ENCODE measurements around the gene C10orf90. TPM values are rescaled to one million over a fixed set of nuclear protein-coding genes. Genes with fewer than 3 reads are reported as not detected.

The C10orf90 gene
- total and polyA plus RNA-seq, 7 donors, result 0.03 to 1.1 (median 0.33) TPM; not detected in 4

DNA sequence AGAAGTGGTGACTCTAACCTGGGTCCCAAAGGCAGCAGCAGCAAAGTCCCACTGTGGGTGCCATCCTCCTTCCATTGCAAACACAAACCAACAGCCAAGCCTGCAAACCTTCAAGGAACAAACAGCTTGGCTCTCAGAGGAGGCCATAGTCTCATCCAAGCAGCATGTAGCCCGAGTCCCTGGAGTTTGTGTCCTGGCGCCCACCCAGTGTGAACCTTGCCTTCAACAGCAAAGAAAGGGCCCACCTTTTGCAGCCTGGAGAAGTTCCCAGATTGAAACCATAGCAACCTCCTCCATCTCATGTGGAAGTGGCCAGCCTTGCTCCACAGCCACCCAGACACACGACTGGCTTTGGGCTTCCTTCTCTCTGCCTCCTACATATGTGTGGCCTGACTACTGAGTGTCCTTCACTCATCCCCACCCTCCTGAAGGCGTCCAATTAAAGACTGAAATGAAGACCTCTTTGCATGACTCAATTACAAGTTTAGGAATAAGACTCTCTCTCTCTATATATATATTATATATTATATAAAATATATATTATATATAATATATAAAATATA is 106.1 kb downstream of the C10orf90 start:
- Histone ChIP-seq H3K27me3 (no peaks in the 10 kb centered on the region), H3K9me3 (no peaks in the 10 kb centered on the region), H3K4me3 (no peak overlapping the region), H3K27ac (no peak overlapping the region), H3K4me1 (peaks cover 0 to 4% (median 0%) of the 10 kb centered on the region in 4 donors), H3K36me3 (no peaks in the 10 kb centered on the region)
- TF ChIP-seq POLR2A (IDR thresholded peaks at IDR 0.05) (no peak), POLR2AphosphoS5 (IDR thresholded peaks at IDR 0.05) (no peak), EP300 (IDR thresholded peaks at IDR 0.05) (no peak)
- TF ChIP-seq, protein P1, sequence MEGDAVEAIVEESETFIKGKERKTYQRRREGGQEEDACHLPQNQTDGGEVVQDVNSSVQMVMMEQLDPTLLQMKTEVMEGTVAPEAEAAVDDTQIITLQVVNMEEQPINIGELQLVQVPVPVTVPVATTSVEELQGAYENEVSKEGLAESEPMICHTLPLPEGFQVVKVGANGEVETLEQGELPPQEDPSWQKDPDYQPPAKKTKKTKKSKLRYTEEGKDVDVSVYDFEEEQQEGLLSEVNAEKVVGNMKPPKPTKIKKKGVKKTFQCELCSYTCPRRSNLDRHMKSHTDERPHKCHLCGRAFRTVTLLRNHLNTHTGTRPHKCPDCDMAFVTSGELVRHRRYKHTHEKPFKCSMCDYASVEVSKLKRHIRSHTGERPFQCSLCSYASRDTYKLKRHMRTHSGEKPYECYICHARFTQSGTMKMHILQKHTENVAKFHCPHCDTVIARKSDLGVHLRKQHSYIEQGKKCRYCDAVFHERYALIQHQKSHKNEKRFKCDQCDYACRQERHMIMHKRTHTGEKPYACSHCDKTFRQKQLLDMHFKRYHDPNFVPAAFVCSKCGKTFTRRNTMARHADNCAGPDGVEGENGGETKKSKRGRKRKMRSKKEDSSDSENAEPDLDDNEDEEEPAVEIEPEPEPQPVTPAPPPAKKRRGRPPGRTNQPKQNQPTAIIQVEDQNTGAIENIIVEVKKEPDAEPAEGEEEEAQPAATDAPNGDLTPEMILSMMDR (IDR thresholded peaks at IDR 0.05), result no peak
- WGBS, 2 donors, result 73 to 78% methylated on average over 4 of the region's 4 CpGs
- DNase-seq, result no peak
- intact Hi-C loops (cut with DNase I), result no loop called here

DNA sequence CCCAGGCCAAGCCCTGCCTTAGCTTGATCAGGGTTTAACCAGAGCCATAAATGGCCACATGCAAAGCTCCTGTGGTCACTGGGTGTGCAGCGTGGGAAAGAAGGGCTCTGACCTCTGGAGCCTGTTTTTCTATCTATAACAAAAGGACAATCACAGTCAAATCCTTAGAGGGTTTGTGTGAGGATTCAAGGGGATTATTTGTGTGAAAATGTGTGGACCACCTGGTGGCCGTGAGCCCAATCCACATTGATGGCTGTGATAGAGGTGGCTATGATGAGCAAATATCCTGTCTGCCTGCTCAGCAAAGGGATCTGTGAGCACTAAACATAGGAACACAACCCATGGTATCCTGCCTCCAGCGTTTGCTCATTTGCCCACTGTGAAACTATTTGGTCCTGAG is 107.1 kb downstream of the C10orf90 start:
- no peak overlapping the region for H3K4me3 ChIP-seq
- H3K9me3 ChIP-seq, result no peaks in the 10 kb centered on the region
- DNase-seq, result no peak
- WGBS, 2 donors, result 53 to 83% methylated on average over 3 of the region's 3 CpGs
- H3K27me3 ChIP-seq, result no peaks in the 10 kb centered on the region
- peaks cover 0 to 4% (median 0%) of the 10 kb centered on the region in 4 donors for H3K4me1 ChIP-seq
- H3K27ac ChIP-seq, result no peak overlapping the region
- intact Hi-C loops (cut with DNase I), result no loop called here
- TF ChIP-seq, protein P1 (IDR thresholded peaks at IDR 0.05), result no peak
- no peak for TF ChIP-seq POLR2A (IDR thresholded peaks at IDR 0.05)
- no peak for TF ChIP-seq EP300 (IDR thresholded peaks at IDR 0.05)
- no peak for TF ChIP-seq POLR2AphosphoS5 (IDR thresholded peaks at IDR 0.05)
- H3K36me3 ChIP-seq, result no peaks in the 10 kb centered on the region

DNA sequence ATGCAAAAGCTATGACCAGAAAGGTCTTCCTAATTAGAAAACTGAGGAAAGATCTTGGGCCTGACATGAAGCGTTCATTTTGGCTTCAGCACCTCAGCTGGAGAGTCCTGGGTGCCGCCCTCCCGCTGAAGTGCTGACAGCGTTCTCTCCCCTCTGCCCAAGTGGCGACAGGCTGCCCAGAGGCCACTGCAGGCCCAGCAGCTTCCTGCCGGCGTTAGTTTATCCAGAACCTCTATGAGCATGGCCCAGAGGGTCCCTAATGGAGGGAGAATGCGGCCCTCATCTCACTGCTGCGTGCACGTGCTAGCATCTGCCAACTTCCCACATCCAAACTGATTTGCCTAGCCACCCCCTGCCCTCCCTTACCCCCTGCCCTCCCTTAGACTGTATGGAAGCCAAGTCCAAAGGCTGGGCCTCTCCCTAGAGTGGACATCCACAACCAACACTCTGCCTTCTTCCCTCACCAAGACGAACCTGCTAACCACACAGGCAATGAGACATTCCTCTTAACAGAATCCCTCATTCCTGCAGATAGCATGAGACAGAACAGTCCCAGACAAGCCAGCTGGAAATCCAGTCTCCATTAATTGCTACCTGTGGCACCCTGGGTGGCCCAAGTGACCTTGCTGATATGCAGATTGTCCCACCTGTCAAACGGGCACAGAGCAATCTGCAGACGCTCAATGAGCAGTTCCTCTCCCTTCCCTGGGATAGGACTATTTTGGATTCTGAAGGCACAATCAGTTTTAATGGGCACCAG is 108.4 kb downstream of the C10orf90 start:
- Histone ChIP-seq H3K36me3 (no peaks in the 10 kb centered on the region), H3K4me1 (peaks cover 0 to 4% (median 0%) of the 10 kb centered on the region in 4 donors), H3K27me3 (no peaks in the 10 kb centered on the region), H3K27ac (peak overlapping the region in 2 of 4 donors; percentile 7 to 22), H3K9me3 (no peaks in the 10 kb centered on the region), H3K4me3 (peak overlapping the region in 1 of 4 donors; percentile 22)
- DNase-seq, result no peak
- no peak for TF ChIP-seq POLR2A (IDR thresholded peaks at IDR 0.05)
- TF ChIP-seq EP300 (IDR thresholded peaks at IDR 0.05), result no peak
- TF ChIP-seq, protein P1 (IDR thresholded peaks at IDR 0.05), result no peak
- no peak for TF ChIP-seq POLR2AphosphoS5 (IDR thresholded peaks at IDR 0.05)
- intact Hi-C loops (cut with DNase I), result no loop called here
- WGBS, 2 donors, result 60 to 80% methylated on average over 13 of the region's 13 CpGs

DNA sequence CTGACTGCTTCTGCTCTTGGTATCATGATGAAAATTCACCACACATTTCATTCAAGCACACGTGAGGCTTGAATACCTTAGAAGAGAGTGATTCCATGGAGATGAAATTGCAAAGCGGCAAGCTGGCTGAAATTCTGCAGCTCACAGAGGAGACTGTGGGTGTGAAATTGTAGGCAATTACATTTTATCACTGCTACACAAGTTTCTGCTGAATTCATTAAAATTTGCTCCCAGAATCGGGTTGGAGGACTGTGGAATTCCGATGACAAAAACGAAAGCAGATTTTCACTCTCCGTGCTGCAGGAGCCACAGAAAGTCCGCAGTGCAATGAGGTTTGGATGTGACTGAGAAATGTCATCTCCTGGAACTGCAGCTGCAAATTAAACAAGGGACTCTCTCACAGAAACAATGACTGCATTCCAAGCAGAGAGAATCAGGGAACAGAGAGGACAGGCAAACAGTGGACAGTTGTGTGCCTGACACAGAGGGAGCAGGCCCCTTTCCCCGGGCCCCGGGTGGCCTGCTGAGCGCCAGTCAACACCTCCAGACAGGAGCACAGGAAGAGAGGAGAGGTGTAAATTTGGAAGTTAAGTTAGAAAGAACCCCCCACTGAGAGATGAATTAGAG is 109.1 kb downstream of the C10orf90 start:
- no peak for DNase-seq
- H3K27me3 ChIP-seq, result no peaks in the 10 kb centered on the region
- intact Hi-C loops (cut with DNase I), result no loop called here
- H3K27ac ChIP-seq, result peak overlapping the region in 2 of 4 donors; percentile 7 to 22
- WGBS, 2 donors, result 51% methylated on average over 10 of the region's 10 CpGs
- H3K9me3 ChIP-seq, result no peaks in the 10 kb centered on the region
- TF ChIP-seq POLR2A (IDR thresholded peaks at IDR 0.05), result no peak
- no peak for TF ChIP-seq EP300 (IDR thresholded peaks at IDR 0.05)
- TF ChIP-seq, protein P1 (IDR thresholded peaks at IDR 0.05), result no peak
- TF ChIP-seq POLR2AphosphoS5 (IDR thresholded peaks at IDR 0.05), result no peak
- H3K4me1 ChIP-seq, result peaks cover 0 to 4% (median 0%) of the 10 kb centered on the region in 4 donors
- H3K4me3 ChIP-seq, result peak overlapping the region in 3 of 4 donors; percentile 10 to 33 (median 22)
- H3K36me3 ChIP-seq, result no peaks in the 10 kb centered on the region
